ENCODE results near the gene ZBED2. TPM values are rescaled to one million over a fixed set of nuclear protein-coding genes. Genes with fewer than 3 reads are reported as not detected.
"Not testable (repeated sequence)": the region's sequence is repeated elsewhere in the genome, so short reads cannot be mapped to it uniquely, and the experiment has no call there.

ZBED2 gene
- not detected for total RNA-seq (ENCODE audit: unreplicated experiment)
- long read RNA-seq, result 0 reads

DNA sequence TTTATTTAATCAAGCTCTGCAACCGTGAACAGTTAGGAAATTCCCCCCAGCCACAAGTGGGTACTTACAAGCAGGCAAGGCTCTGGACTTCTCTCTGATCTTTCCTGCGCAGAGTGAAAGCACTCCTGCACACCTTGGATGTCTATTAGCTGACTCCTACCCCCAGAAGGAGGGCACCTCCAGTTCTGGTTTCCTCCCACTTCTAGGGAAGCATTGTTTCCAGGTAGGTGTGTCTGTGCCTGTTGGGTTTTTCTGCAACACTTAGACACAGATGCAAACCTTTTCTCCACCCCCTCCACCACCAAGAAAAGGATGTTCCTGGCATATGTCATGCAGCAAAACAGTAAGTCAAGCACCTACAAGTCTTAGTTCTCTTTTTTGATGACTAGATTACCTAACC, at the start of gene ZBED2:
ZBED2 (minus strand) TSS at position 115 of the 400 bp plus-strand sequence. CDS start 1,145 bp downstream, outside the sequence.
- no peaks in the 10 kb centered on the region for H3K4me1 Mint-ChIP-seq (ENCODE audit: unreplicated experiment)
- TF ChIP-seq CTCF (IDR thresholded peaks at IDR 0.05; ENCODE audit: unreplicated experiment), result no peak
- H3K27me3 Mint-ChIP-seq (ENCODE audit: unreplicated experiment), result no peaks in the 10 kb centered on the region
- H3K36me3 Mint-ChIP-seq (ENCODE audit: low read depth, unreplicated experiment), result no peaks in the 10 kb centered on the region
- no peak for DNase-seq (ENCODE audit: low spot score)
- no peaks in the 10 kb centered on the region for H3K9me3 Mint-ChIP-seq (ENCODE audit: unreplicated experiment)
- no peak within 1 kb of the TSS for H3K27ac Mint-ChIP-seq (ENCODE audit: unreplicated experiment)
- H3K4me3 Mint-ChIP-seq (ENCODE audit: unreplicated experiment), result no peak within 1 kb of the TSS

DNA sequence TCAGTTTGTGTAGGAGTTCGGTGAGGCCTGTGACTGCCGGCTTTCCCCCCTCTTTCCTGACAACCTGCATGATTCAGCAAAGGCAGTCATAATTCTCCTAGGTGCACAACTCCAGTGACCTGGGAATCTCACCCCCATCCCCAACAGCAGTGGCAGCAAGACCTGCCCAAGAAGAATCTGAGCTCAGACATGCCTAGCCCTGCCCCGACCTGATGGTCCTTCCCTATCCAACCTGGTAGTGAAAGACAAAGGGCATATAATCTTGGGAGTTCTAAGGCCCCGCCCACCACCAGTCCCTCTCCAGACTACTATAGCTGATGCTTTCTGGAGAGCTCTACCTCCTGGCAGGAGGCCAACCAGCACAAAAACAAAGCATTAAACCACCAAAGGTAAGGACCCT, 44.2 kb upstream of the ZBED2 start:
- Mint-ChIP-seq H3K36me3 (ENCODE audit: low read depth, unreplicated experiment) (no peaks in the 10 kb centered on the region), H3K9me3 (ENCODE audit: unreplicated experiment) (no peaks in the 10 kb centered on the region), H3K4me1 (ENCODE audit: unreplicated experiment) (no peaks in the 10 kb centered on the region), H3K27ac (ENCODE audit: unreplicated experiment) (no peak overlapping the region), H3K4me3 (ENCODE audit: unreplicated experiment) (no peak overlapping the region), H3K27me3 (ENCODE audit: unreplicated experiment) (peaks cover 3% of the 10 kb centered on the region)
- no peak for DNase-seq (ENCODE audit: low spot score)
- TF ChIP-seq CTCF (IDR thresholded peaks at IDR 0.05; ENCODE audit: unreplicated experiment), result no peak

DNA sequence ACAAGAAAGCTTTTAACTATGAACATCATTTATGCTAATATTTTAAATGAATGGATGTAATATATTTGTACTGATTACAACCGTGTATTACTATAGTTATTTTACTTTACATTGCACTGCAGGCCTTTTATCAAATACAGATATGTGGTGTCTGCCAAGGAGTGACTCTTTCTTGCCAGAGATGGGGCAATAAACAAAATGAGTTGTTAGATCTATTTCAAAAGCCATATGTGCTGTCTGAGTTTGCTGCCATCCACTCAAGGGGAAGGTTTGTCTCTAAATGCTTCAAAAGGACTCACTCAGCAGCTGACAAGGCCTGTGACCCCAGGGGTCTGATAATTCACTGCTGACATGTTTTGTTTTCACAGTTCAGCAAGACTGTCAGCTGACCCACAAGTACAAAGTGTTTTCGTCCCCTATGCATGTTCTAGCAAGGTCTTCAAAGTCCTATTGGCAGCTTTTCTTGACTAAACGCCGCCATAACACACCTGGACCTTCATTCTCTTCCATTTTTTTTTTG, 41.3 kb upstream of the ZBED2 start:
- H3K4me3 Mint-ChIP-seq (ENCODE audit: unreplicated experiment), result no peak overlapping the region
- no peaks in the 10 kb centered on the region for H3K9me3 Mint-ChIP-seq (ENCODE audit: unreplicated experiment)
- no peaks in the 10 kb centered on the region for H3K36me3 Mint-ChIP-seq (ENCODE audit: low read depth, unreplicated experiment)
- TF ChIP-seq CTCF (IDR thresholded peaks at IDR 0.05; ENCODE audit: unreplicated experiment), result no peak
- no peaks in the 10 kb centered on the region for H3K4me1 Mint-ChIP-seq (ENCODE audit: unreplicated experiment)
- H3K27me3 Mint-ChIP-seq (ENCODE audit: unreplicated experiment), result peaks cover 2% of the 10 kb centered on the region
- H3K27ac Mint-ChIP-seq (ENCODE audit: unreplicated experiment), result no peak overlapping the region
- DNase-seq (ENCODE audit: low spot score), result no peak

- H3K27me3 Mint-ChIP-seq (ENCODE audit: unreplicated experiment), result peaks cover 2% of the 10 kb centered on the region
- H3K36me3 Mint-ChIP-seq (ENCODE audit: low read depth, unreplicated experiment), result no peaks in the 10 kb centered on the region
- DNase-seq (ENCODE audit: low spot score), result no peak
- no peaks in the 10 kb centered on the region for H3K4me1 Mint-ChIP-seq (ENCODE audit: unreplicated experiment)
- TF ChIP-seq CTCF (IDR thresholded peaks at IDR 0.05; ENCODE audit: unreplicated experiment), result no peak
- no peak overlapping the region for H3K27ac Mint-ChIP-seq (ENCODE audit: unreplicated experiment)
- no peak overlapping the region for H3K4me3 Mint-ChIP-seq (ENCODE audit: unreplicated experiment)
- no peaks in the 10 kb centered on the region for H3K9me3 Mint-ChIP-seq (ENCODE audit: unreplicated experiment)
These were observed 40.3 kb upstream of the ZBED2 start for GRCh38 chr3:111635403-111635802.

DNA sequence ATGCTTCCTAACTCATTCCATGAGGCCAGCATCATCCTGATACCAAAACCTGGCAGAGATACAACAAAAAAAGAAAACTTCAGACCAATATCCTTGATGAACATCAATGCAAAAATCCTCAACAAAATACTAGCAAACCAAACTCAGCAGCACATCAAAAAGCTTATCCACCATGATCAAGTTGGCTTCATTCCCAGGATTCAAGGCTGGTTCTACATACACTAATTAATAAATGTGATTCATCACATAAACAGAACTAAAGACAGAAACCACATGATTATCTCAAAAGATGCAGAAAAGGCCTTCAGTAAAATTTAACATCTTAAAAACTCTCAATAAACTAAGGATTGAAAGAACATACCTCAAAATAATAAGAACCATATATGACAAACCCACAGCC, 35.5 kb upstream of the ZBED2 start:
- not testable (repeated sequence) for H3K4me3 Mint-ChIP-seq (ENCODE audit: unreplicated experiment); H3K9me3 Mint-ChIP-seq (ENCODE audit: unreplicated experiment); H3K27ac Mint-ChIP-seq (ENCODE audit: unreplicated experiment); DNase-seq (ENCODE audit: low spot score); H3K36me3 Mint-ChIP-seq (ENCODE audit: low read depth, unreplicated experiment); H3K27me3 Mint-ChIP-seq (ENCODE audit: unreplicated experiment); H3K4me1 Mint-ChIP-seq (ENCODE audit: unreplicated experiment)

DNA sequence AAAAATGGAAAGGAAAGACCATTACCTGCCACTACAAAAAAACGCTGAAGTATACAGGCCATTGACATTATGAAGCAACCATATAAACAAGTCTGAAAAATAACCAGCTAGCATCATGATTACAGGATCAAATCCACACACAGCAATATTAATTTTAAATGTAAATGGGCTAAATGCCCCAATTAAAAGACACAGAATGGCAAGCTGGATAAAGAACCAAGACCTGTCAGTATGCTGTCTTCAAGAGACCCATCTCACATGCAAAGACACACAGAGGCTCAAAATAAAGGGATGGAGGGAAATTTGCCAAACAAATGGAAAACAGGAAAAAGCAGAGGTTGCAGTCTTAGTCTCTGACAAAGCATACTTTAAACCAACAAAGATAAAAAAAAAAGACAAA, 33.9 kb upstream of the ZBED2 start:
- H3K9me3 Mint-ChIP-seq (ENCODE audit: unreplicated experiment); H3K4me1 Mint-ChIP-seq (ENCODE audit: unreplicated experiment); DNase-seq (ENCODE audit: low spot score); H3K27me3 Mint-ChIP-seq (ENCODE audit: unreplicated experiment); H3K36me3 Mint-ChIP-seq (ENCODE audit: low read depth, unreplicated experiment); H3K27ac Mint-ChIP-seq (ENCODE audit: unreplicated experiment); H3K4me3 Mint-ChIP-seq (ENCODE audit: unreplicated experiment): not testable (repeated sequence)
